BJ (cell line): ENCODE measurements around the gene DENND5B. TPM values are rescaled to one million over a fixed set of nuclear protein-coding genes. Genes with fewer than 3 reads are reported as not detected.
"Not testable (repeated sequence)": the region's sequence is repeated elsewhere in the genome, so short reads cannot be mapped to it uniquely, and the experiment has no call there.

Experiments
- CTCF ChIA-PET: fragments of 350-600 bp; formaldehyde crosslinking; extraction: SDS; loops from one replicate; lab custom pipeline; 2021; ENCODE audit warnings: antibody characterized with exemption, inconsistent platforms; lab: Yijun Ruan, JAX
- POLR2A ChIA-PET: fragments of 300-600 bp; sonication (Branson Sonifier 250); formaldehyde crosslinking; extraction: SDS; loops from one replicate; lab custom pipeline; 2021; ENCODE audit warnings: antibody characterized with exemption; lab: Charles Lee
- DNase-seq: peaks from one replicate; pipeline ENCODE4 v3.0.0-alpha.2; 2011; ENCODE audit warnings: low read depth
- H3K27me3 ChIP-seq: 2 replicates; pipeline ENCODE4 v1.6.0; 2011; ENCODE audit warnings: low read length; ENCODE audit not compliant: control insufficient read depth, insufficient read depth
- H3K36me3 ChIP-seq: 2 replicates; pipeline ENCODE4 v1.5.1; 2011; ENCODE audit warnings: low read length; ENCODE audit not compliant: control insufficient read depth, insufficient read depth
- H3K4me3 ChIP-seq: 2 replicates; pipeline ENCODE4 v1.5.1; 2011; ENCODE audit warnings: low read depth, mild to moderate bottlenecking, control low read depth, low read length
- CTCF ChIP-seq: IDR thresholded peaks from 2 replicates; pipeline ENCODE4 v1.5.1; 2011; ENCODE audit warnings: low read depth, mild to moderate bottlenecking, control low read depth, inconsistent platforms, low read length, moderate library complexity; ENCODE audit not compliant: insufficient read depth
- polyA plus RNA-seq: library from polyadenylated mRNA; depleted of rRNA; stranded (reverse); fragments of >200 nt; gene quantifications from 2 replicates; pipeline ENCODE4 v1.2.3, GENCODE V29; 2011

Gene DENND5B
- polyA plus RNA-seq, 1 experiment: 5.4 TPM

- DNase-seq: no peak
These were observed 12.3 kb downstream of the DENND5B start for GRCh38 chr12:31578632-31579031.

GRCh38 chr12:31574803-31575575 is 15.9 kb downstream of the DENND5B start:
- ChIA-PET POLR2A (no interaction called here), CTCF (no interaction called here)

More at GRCh38 chr12:31578632-31579031, 12.3 kb downstream of the DENND5B start:
- H3K27me3 ChIP-seq: no peaks in the 10 kb centered on the region
- H3K36me3 ChIP-seq: no peaks in the 10 kb centered on the region
- ChIA-PET POLR2A (interaction anchor here (0.9 kb wide), 1 partner anchor 60 kb away, joined by 3 read pairs; no protein-coding TSS in a partner anchor), CTCF (no interaction called here)
- TF ChIP-seq CTCF: no peak
- H3K4me3 ChIP-seq: no peak overlapping the region

GRCh38 chr12:31574367-31574766 is 16.6 kb downstream of the DENND5B start:
- CTCF ChIA-PET: interaction anchor here (0.7 to 1.1 kb wide), 2 partner anchors 9 to 10 kb away, joined by 3 to 5 read pairs; no protein-coding TSS in a partner anchor
- DNase-seq: not testable (repeated sequence)

More at GRCh38 chr12:31574803-31575575, 15.9 kb downstream of the DENND5B start:
- Histone ChIP-seq H3K36me3 (no peaks in the 10 kb centered on the region), H3K4me3 (no peak overlapping the region), H3K27me3 (no peaks in the 10 kb centered on the region)
- no peak for TF ChIP-seq CTCF
- no peak for DNase-seq

GRCh38 chr12:31572900-31573600 is 17.9 kb downstream of the DENND5B start:
- no peaks in the 10 kb centered on the region for H3K27me3 ChIP-seq
- no peak overlapping the region for H3K4me3 ChIP-seq
- no peak for DNase-seq
- no peaks in the 10 kb centered on the region for H3K36me3 ChIP-seq
- ChIA-PET CTCF (no interaction called here), POLR2A (no interaction called here)
- no peak for TF ChIP-seq CTCF

More at GRCh38 chr12:31574367-31574766, 16.6 kb downstream of the DENND5B start:
- H3K27me3 ChIP-seq, H3K4me3 ChIP-seq, H3K36me3 ChIP-seq, POLR2A ChIA-PET: not testable (repeated sequence)

- Histone ChIP-seq H3K4me3 (no peak overlapping the region), H3K27me3 (no peaks in the 10 kb centered on the region), H3K36me3 (no peaks in the 10 kb centered on the region)
- no peak for DNase-seq
- no peak for TF ChIP-seq CTCF
- ChIA-PET CTCF (interaction anchor here (0.7 kb wide), 1 partner anchor 333 kb away, joined by 4 read pairs; no protein-coding TSS in a partner anchor), POLR2A (no interaction called here)
These were observed 20.1 kb downstream of the DENND5B start for GRCh38 chr12:31570880-31571279.

- CTCF ChIA-PET, DNase-seq, H3K36me3 ChIP-seq, POLR2A ChIA-PET, H3K27me3 ChIP-seq, H3K4me3 ChIP-seq: not testable (repeated sequence)
These were observed 21.4 kb downstream of the DENND5B start for GRCh38 chr12:31569517-31569916.
